ENCODE data around the gene CREB3L2. TPM values are rescaled to one million over a fixed set of nuclear protein-coding genes. Genes with fewer than 3 reads are reported as not detected.

The CREB3L2 gene
- polyA plus RNA-seq, 1 of the 3 experiments (the other 2 are of a cell fraction) = 22.9 TPM

DNA sequence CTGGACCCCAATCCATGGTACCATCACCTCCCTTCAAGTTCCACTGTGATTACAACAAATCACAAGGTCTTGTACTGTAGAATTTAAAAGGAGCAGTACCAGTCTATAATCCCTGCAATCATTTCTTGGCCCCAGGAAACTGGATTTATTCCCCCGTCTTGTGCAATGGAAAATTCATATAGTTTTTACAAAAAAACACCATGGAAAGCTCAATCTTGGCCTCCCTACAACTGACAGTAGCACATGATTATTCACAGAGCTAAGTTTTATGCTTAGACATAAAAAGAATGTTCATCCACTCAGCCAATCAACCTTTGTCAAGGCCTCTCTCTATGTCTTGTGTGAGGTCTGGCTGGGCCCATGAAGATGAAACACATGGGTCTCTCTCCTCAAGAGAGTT, 165.3 kb downstream of the CREB3L2 start:
- Histone ChIP-seq H3K4me1 (ENCODE audit: control insufficient read depth in 1 of 2, insufficient read depth in 2 of 2, low read depth in 1 of 2, low read length in 1 of 2) (peaks cover 6 to 11% of the 10 kb centered on the region in 2 experiments; a peak in 3 of 4 replicates), H3K4me2 (no peak overlapping the region), H4K20me1 (ENCODE audit: insufficient read depth) (no peaks in the 10 kb centered on the region), H3K27me3 (ENCODE audit: insufficient read depth) (no peaks in the 10 kb centered on the region), H3F3A (replicated peaks; ENCODE audit: insufficient read depth) (peaks cover 5% of the 10 kb centered on the region), H2AFZ (ENCODE audit: low read depth) (no peak overlapping the region), H3K9ac (no peak overlapping the region), H3K79me2 (ENCODE audit: insufficient read depth) (peaks cover 32% of the 10 kb centered on the region; the same call in 1 of the 2 replicates), H3K9me2 (no peaks in the 10 kb centered on the region), H3K36me3 (replicated peaks in 1 of 2; ENCODE audit: control insufficient read depth in 1 of 2, insufficient read depth in 2 of 2, low read length in 1 of 2) (peaks cover 8 to 27% of the 10 kb centered on the region in 2 experiments), H3K4me3 (ENCODE audit: low read depth in 2 of 2, low read length in 1 of 2) (no peak overlapping the region), H3K27ac (ENCODE audit: low read depth in 2 of 2, low read length in 1 of 2) (peak overlapping the region in 1 of 2 experiments; percentile 6; a peak in 1 of 4 replicates), H3K9me3 (peaks cover 17% of the 10 kb centered on the region; the same call in 1 of the 2 replicates)
- DNase-seq = no peak
- WGBS (ENCODE audit: low lambda C conversion rate) = 93% methylated on average over 1 of the region's 1 CpG
- ChIA-PET CTCF (interaction anchor here (1.2 to 4.2 kb wide), 3 partner anchors 9 to 180 kb away, joined by 3 to 20 read pairs (median 6); no protein-coding TSS in a partner anchor), POLR2A (interaction anchor here (0.8 kb wide), 1 partner anchor 11 kb away, joined by 3 read pairs; the partner anchor contains the start of gene DGKI)
- TF ChIP-seq, protein P1, sequence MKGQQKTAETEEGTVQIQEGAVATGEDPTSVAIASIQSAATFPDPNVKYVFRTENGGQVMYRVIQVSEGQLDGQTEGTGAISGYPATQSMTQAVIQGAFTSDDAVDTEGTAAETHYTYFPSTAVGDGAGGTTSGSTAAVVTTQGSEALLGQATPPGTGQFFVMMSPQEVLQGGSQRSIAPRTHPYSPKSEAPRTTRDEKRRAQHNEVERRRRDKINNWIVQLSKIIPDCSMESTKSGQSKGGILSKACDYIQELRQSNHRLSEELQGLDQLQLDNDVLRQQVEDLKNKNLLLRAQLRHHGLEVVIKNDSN (IDR thresholded peaks at IDR 0.05; ENCODE audit: borderline replicate concordance, low read depth) = no peak
- TF ChIP-seq FOXM1 (IDR thresholded peaks at IDR 0.05; ENCODE audit: low read depth) (no peak), REST (IDR thresholded peaks at IDR 0.05; ENCODE audit: low read depth, low read length) (no peak), USF2 (IDR thresholded peaks at IDR 0.05; ENCODE audit: borderline replicate concordance, low read depth, low read length) (no peak), SIN3A (IDR thresholded peaks at IDR 0.05; ENCODE audit: borderline replicate concordance, low read depth, low read length) (no peak), NRF1 (IDR thresholded peaks at IDR 0.05; ENCODE audit: low read depth, low read length) (no peak), GABPA (IDR thresholded peaks at IDR 0.05; ENCODE audit: low read depth) (no peak), GATA2 (CRISPR knock-in tag; IDR thresholded peaks at IDR 0.05) (no peak), ELF1 (IDR thresholded peaks at IDR 0.05) (no peak), MXI1 (IDR thresholded peaks at IDR 0.05; ENCODE audit: low read depth, low read length) (no peak)
- TF ChIP-seq, protein P2, sequence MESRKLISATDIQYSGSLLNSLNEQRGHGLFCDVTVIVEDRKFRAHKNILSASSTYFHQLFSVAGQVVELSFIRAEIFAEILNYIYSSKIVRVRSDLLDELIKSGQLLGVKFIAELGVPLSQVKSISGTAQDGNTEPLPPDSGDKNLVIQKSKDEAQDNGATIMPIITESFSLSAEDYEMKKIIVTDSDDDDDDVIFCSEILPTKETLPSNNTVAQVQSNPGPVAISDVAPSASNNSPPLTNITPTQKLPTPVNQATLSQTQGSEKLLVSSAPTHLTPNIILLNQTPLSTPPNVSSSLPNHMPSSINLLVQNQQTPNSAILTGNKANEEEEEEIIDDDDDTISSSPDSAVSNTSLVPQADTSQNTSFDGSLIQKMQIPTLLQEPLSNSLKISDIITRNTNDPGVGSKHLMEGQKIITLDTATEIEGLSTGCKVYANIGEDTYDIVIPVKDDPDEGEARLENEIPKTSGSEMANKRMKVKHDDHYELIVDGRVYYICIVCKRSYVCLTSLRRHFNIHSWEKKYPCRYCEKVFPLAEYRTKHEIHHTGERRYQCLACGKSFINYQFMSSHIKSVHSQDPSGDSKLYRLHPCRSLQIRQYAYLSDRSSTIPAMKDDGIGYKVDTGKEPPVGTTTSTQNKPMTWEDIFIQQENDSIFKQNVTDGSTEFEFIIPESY (IDR thresholded peaks at IDR 0.05; ENCODE audit: borderline replicate concordance, low read depth) = no peak
- TF ChIP-seq, protein P3, sequence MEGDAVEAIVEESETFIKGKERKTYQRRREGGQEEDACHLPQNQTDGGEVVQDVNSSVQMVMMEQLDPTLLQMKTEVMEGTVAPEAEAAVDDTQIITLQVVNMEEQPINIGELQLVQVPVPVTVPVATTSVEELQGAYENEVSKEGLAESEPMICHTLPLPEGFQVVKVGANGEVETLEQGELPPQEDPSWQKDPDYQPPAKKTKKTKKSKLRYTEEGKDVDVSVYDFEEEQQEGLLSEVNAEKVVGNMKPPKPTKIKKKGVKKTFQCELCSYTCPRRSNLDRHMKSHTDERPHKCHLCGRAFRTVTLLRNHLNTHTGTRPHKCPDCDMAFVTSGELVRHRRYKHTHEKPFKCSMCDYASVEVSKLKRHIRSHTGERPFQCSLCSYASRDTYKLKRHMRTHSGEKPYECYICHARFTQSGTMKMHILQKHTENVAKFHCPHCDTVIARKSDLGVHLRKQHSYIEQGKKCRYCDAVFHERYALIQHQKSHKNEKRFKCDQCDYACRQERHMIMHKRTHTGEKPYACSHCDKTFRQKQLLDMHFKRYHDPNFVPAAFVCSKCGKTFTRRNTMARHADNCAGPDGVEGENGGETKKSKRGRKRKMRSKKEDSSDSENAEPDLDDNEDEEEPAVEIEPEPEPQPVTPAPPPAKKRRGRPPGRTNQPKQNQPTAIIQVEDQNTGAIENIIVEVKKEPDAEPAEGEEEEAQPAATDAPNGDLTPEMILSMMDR (IDR thresholded peaks at IDR 0.05) = no peak

Measured in SK-N-SH (cell line).